ENCODE data around the gene CDS2. TPM values are rescaled to one million over a fixed set of nuclear protein-coding genes. Genes with fewer than 3 reads are reported as not detected.

Gene CDS2
- polyA plus RNA-seq, 1 donor from 2014 or later, result 66.7 TPM

DNA sequence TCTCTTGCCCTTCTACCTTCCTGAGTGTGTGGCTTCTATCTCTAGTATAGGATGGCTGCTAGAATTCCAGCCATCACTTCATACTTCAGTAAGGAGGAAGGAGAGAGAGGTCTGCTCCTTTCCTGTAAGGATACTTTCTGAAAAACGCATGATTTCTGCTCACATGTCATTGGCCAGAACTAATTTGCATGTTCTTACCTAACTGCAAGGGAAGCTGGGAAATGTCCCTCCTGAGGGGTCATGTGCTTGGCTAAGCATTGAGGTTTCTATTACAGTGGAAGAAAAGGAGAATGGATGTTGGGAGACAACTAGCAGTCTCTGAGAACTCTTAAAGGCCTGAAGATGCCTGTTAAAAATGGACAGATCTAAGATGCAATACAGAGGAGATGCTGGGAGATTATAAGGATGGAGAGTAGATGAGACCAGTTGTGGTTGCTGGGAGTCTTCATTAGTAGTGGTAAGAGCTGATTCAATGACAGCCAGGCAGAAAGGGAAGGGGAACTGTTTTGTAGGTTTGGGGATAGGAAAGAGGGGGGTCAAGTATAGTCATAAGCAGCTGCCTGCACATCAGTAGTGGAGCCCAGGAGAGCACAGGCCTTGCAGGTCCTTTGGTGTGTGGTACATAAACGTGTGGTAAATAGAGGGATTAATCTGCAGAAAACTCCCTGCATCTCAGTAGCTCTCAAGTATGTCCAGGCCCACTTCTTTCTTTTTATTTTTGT is 20.2 kb downstream of the CDS2 start:
- Histone ChIP-seq H3K27ac (ENCODE audit: low read length) (no peak overlapping the region), H2AFZ (ENCODE audit: low read depth, low read length) (no peak overlapping the region), H3K36me3 (ENCODE audit: insufficient read depth, low read length) (no peaks in the 10 kb centered on the region), H3K4me3 (ENCODE audit: low read length) (no peak overlapping the region), H3K4me2 (ENCODE audit: low read length) (no peak overlapping the region), H3K27me3 (ENCODE audit: insufficient read depth, low read depth, low read length) (no peaks in the 10 kb centered on the region), H3K9me2 (ENCODE audit: insufficient read depth, low read length) (no peaks in the 10 kb centered on the region), H3K9me3 (ENCODE audit: low read length) (no peaks in the 10 kb centered on the region), H3K79me2 (replicated peaks; ENCODE audit: insufficient read depth, low read length) (peaks cover 66% of the 10 kb centered on the region), H4K20me1 (ENCODE audit: insufficient read depth) (no peaks in the 10 kb centered on the region), H3F3A (ENCODE audit: insufficient read depth, low read length, poor library complexity, severe bottlenecking) (no peaks in the 10 kb centered on the region), H3K9ac (ENCODE audit: low read length) (no peak overlapping the region)
- TF ChIP-seq TAF1 (IDR thresholded peaks at IDR 0.05; ENCODE audit: low read depth) (no peak), MXI1 (conservative IDR thresholded peaks at IDR 0.05; ENCODE audit: poor library complexity, severe bottlenecking) (no peak), SMC3 (conservative IDR thresholded peaks at IDR 0.05; ENCODE audit: poor library complexity) (no peak), EP300 (conservative IDR thresholded peaks at IDR 0.05; ENCODE audit: poor library complexity, severe bottlenecking) (no peak), RAD21 (conservative IDR thresholded peaks at IDR 0.05) (no peak), EZH2 (IDR thresholded peaks at IDR 0.05; ENCODE audit: borderline replicate concordance, insufficient read depth, low read length, poor library complexity, severe bottlenecking) (no peak), POLR2AphosphoS5 (IDR thresholded peaks at IDR 0.05) (no peak)
- TF ChIP-seq, protein P1, sequence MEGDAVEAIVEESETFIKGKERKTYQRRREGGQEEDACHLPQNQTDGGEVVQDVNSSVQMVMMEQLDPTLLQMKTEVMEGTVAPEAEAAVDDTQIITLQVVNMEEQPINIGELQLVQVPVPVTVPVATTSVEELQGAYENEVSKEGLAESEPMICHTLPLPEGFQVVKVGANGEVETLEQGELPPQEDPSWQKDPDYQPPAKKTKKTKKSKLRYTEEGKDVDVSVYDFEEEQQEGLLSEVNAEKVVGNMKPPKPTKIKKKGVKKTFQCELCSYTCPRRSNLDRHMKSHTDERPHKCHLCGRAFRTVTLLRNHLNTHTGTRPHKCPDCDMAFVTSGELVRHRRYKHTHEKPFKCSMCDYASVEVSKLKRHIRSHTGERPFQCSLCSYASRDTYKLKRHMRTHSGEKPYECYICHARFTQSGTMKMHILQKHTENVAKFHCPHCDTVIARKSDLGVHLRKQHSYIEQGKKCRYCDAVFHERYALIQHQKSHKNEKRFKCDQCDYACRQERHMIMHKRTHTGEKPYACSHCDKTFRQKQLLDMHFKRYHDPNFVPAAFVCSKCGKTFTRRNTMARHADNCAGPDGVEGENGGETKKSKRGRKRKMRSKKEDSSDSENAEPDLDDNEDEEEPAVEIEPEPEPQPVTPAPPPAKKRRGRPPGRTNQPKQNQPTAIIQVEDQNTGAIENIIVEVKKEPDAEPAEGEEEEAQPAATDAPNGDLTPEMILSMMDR (IDR thresholded peaks at IDR 0.05; ENCODE audit: poor library complexity, severe bottlenecking), result no peak
- TF ChIP-seq, protein P2, sequence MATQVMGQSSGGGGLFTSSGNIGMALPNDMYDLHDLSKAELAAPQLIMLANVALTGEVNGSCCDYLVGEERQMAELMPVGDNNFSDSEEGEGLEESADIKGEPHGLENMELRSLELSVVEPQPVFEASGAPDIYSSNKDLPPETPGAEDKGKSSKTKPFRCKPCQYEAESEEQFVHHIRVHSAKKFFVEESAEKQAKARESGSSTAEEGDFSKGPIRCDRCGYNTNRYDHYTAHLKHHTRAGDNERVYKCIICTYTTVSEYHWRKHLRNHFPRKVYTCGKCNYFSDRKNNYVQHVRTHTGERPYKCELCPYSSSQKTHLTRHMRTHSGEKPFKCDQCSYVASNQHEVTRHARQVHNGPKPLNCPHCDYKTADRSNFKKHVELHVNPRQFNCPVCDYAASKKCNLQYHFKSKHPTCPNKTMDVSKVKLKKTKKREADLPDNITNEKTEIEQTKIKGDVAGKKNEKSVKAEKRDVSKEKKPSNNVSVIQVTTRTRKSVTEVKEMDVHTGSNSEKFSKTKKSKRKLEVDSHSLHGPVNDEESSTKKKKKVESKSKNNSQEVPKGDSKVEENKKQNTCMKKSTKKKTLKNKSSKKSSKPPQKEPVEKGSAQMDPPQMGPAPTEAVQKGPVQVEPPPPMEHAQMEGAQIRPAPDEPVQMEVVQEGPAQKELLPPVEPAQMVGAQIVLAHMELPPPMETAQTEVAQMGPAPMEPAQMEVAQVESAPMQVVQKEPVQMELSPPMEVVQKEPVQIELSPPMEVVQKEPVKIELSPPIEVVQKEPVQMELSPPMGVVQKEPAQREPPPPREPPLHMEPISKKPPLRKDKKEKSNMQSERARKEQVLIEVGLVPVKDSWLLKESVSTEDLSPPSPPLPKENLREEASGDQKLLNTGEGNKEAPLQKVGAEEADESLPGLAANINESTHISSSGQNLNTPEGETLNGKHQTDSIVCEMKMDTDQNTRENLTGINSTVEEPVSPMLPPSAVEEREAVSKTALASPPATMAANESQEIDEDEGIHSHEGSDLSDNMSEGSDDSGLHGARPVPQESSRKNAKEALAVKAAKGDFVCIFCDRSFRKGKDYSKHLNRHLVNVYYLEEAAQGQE (IDR thresholded peaks at IDR 0.05; ENCODE audit: borderline replicate concordance), result no peak

DNA sequence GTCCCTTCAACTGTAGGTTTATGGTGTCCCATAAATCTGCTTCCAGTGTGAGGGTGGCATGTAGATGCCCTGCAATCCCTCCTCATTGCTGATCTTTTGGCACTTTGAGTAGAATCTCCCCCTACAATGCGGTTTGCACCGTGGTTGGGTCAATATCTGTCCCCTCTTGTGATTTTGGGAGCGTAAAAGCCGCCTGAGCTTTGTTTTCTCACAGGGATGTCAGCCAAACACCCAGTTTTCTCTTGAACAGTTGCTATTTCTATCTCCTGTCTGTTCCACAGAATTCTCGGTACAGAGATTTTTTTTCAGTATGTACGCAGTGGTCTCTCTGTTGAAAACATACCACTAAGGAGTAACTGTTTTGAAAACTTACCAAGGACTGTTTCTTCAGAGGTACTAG is 21.8 kb downstream of the CDS2 start:
- H3K36me3 ChIP-seq (ENCODE audit: insufficient read depth, low read length), result no peaks in the 10 kb centered on the region
- H2AFZ ChIP-seq (ENCODE audit: low read depth, low read length), result no peak overlapping the region
- H3K9ac ChIP-seq (ENCODE audit: low read length), result no peak overlapping the region
- H3K9me2 ChIP-seq (ENCODE audit: insufficient read depth, low read length), result no peaks in the 10 kb centered on the region
- H3K79me2 ChIP-seq (replicated peaks; ENCODE audit: insufficient read depth, low read length), result peaks cover 68% of the 10 kb centered on the region
- H3K4me2 ChIP-seq (ENCODE audit: low read length), result no peak overlapping the region
- H4K20me1 ChIP-seq (ENCODE audit: insufficient read depth), result no peaks in the 10 kb centered on the region
- TF ChIP-seq SMC3 (conservative IDR thresholded peaks at IDR 0.05; ENCODE audit: poor library complexity) (no peak), EP300 (conservative IDR thresholded peaks at IDR 0.05; ENCODE audit: poor library complexity, severe bottlenecking) (no peak), RAD21 (conservative IDR thresholded peaks at IDR 0.05) (no peak), MXI1 (conservative IDR thresholded peaks at IDR 0.05; ENCODE audit: poor library complexity, severe bottlenecking) (no peak), POLR2AphosphoS5 (IDR thresholded peaks at IDR 0.05) (no peak), EZH2 (IDR thresholded peaks at IDR 0.05; ENCODE audit: borderline replicate concordance, insufficient read depth, low read length, poor library complexity, severe bottlenecking) (no peak), TAF1 (IDR thresholded peaks at IDR 0.05; ENCODE audit: low read depth) (no peak)
- TF ChIP-seq, protein P1 (IDR thresholded peaks at IDR 0.05; ENCODE audit: poor library complexity, severe bottlenecking), result no peak
- TF ChIP-seq, protein P2 (IDR thresholded peaks at IDR 0.05; ENCODE audit: borderline replicate concordance), result no peak
- H3K9me3 ChIP-seq (ENCODE audit: low read length), result no peaks in the 10 kb centered on the region
- H3K27me3 ChIP-seq (ENCODE audit: insufficient read depth, low read depth, low read length), result no peaks in the 10 kb centered on the region
- no peak overlapping the region for H3K27ac ChIP-seq (ENCODE audit: low read length)
- H3F3A ChIP-seq (ENCODE audit: insufficient read depth, low read length, poor library complexity, severe bottlenecking), result no peaks in the 10 kb centered on the region
- H3K4me3 ChIP-seq (ENCODE audit: low read length), result no peak overlapping the region
